RPMI7951 (cell line): Measurements from ENCODE around the gene FAM118A. TPM values are rescaled to one million over a fixed set of nuclear protein-coding genes. Genes with fewer than 3 reads are reported as not detected.

ENCODE experiments used
- DNase-seq: peaks from one replicate; pipeline ENCODE4 v3.0.0-alpha.2; 2012; ENCODE audit warnings: low read depth
- total RNA-seq: library from RNA; depleted of rRNA; stranded (reverse); fragments of >200 nt; shearing (Covaris generic); gene quantifications from 2 replicates; pipeline ENCODE4 v1.2.3, GENCODE V29; 2014; rRNA removed

The FAM118A gene
- total RNA-seq, 1 experiment from 2014 or later = 11.7 TPM

DNA sequence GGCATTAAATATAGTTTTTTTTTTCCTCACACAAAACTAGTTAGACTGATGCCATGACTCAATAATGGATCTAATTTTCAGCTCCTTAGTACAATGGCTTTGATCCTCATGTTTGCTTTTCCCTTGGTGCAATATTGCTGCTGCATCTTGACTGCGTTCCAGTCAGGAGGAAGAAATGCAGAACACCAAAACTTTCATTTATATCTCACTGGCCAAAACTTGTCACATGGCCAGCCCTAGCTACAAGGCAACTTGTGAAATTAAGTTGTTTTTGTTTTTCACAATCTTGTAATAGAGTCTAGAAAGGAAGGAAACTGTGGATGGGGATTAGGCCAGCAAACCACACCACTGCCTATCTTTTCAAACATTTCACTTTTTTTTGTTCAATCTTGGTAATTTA lies 67.0 kb downstream of the FAM118A start:
- DNase-seq = no peak

GRCh38 chr22:45381348-45381747 lies 71.6 kb downstream of the FAM118A start:
- DNase-seq = no peak

GRCh38 chr22:45389546-45389945 lies 79.8 kb downstream of the FAM118A start:
- DNase-seq = no peak

Other genes starting within 250 kb of the FAM118A start
- gene NUP50, start 146.0 kb upstream of the FAM118A start, total RNA-seq = 38.1 TPM in 2 replicates
- 24.0 and 29.2 TPM in 2 replicates for gene KIAA0930, start 69.0 kb upstream of the FAM118A start, total RNA-seq
- not detected in 2 replicates for gene UPK3A, start 25.0 kb upstream of the FAM118A start, total RNA-seq
- 0.12 and 0.59 TPM in 2 replicates for gene SMC1B, start 103.7 kb downstream of the FAM118A start, total RNA-seq
- gene RIBC2, start 103.8 kb downstream of the FAM118A start, total RNA-seq = 3.7 and 5.5 TPM in 2 replicates
- gene FBLN1, start 192.9 kb downstream of the FAM118A start, total RNA-seq = 1.7 and 2.1 TPM in 2 replicates